Peyer's patch (tissue), 4 donors: Measurements from ENCODE around the gene PLK4.

Experiments
- CTCF ChIP-seq, 6 experiments: fragments of 450-650 bp in 4 of 6; fragments of 200-600 bp in 2 of 6; sonication (generic) in 1 of 6; IDR thresholded peaks; one replicate each; pipeline ENCODE4 v1.5.1; 2017 to 2019; ENCODE audit warnings: antibody characterized with exemption in 6 of 6, mild to moderate bottlenecking in 3 of 6, moderate library complexity in 1 of 6
- POLR2A ChIP-seq, 2 donors: fragments of 450-650 bp; IDR thresholded peaks; one replicate each; pipeline ENCODE4 v1.5.1; 2017; ENCODE audit warnings: antibody characterized with exemption in 2 of 2, mild to moderate bottlenecking in 2 of 2, moderate library complexity in 2 of 2

- TF ChIP-seq CTCF (IDR thresholded peaks at IDR 0.05) (no peak), POLR2A (IDR thresholded peaks at IDR 0.05) (no peak)
Observed at GRCh38 chr4:127889903-127890302, 9.2 kb downstream of the PLK4 start.
